SKM-1 (cell line): ENCODE measurements around the gene ITGAL.
"Not testable (repeated sequence)": the region's sequence is repeated elsewhere in the genome, so short reads cannot be mapped to it uniquely, and the experiment has no call there.

Source experiments
- DNase-seq: peaks from one replicate; lab custom pipeline; 2025; ENCODE audit not compliant: unreplicated experiment; lab: John Stamatoyannopoulos, UW

The ITGAL gene

GRCh38 chr16:30457743-30458560 lies 14.6 kb upstream of the ITGAL start:
- no peak for DNase-seq

- peak; percentile 97 for DNase-seq
Observed at GRCh38 chr16:30458561-30459394, 13.8 kb upstream of the ITGAL start.

GRCh38 chr16:30459456-30459855 lies 13.1 kb upstream of the ITGAL start:
- DNase-seq = no peak

GRCh38 chr16:30461426-30461825 lies 11.1 kb upstream of the ITGAL start:
- DNase-seq = not testable (repeated sequence)

GRCh38 chr16:30464078-30464477 lies 8.5 kb upstream of the ITGAL start:
- DNase-seq = no peak

GRCh38 chr16:30470170-30470512 lies 2.4 kb upstream of the ITGAL start:
- DNase-seq = no peak

GRCh38 chr16:30470632-30470995 lies 1.9 kb upstream of the ITGAL start:
- DNase-seq = no peak

- DNase-seq = peak; percentile 36
Observed at GRCh38 chr16:30473231-30474073, 910 bp downstream of the ITGAL start.

GRCh38 chr16:30474074-30474452 lies 1.5 kb downstream of the ITGAL start:
- no peak for DNase-seq

- no peak for DNase-seq
Observed at GRCh38 chr16:30474684-30475083, 2.1 kb downstream of the ITGAL start.

GRCh38 chr16:30476991-30477390 lies 4.4 kb downstream of the ITGAL start:
- DNase-seq = no peak

- DNase-seq = not testable (repeated sequence)
Observed at GRCh38 chr16:30477773-30478172, 5.2 kb downstream of the ITGAL start.

GRCh38 chr16:30478766-30479478 lies 6.4 kb downstream of the ITGAL start:
- no peak for DNase-seq

GRCh38 chr16:30481381-30481780 lies 8.8 kb downstream of the ITGAL start:
- DNase-seq = no peak

- DNase-seq = no peak
Observed at GRCh38 chr16:30482366-30482765, 9.8 kb downstream of the ITGAL start.

GRCh38 chr16:30484887-30485286 lies 12.3 kb downstream of the ITGAL start:
- no peak for DNase-seq

- no peak for DNase-seq
Observed at GRCh38 chr16:30485818-30486436, 13.4 kb downstream of the ITGAL start.

GRCh38 chr16:30488764-30489605 lies 16.4 kb downstream of the ITGAL start:
- no peak for DNase-seq

- DNase-seq = no peak
Observed at GRCh38 chr16:30490210-30490609, 17.7 kb downstream of the ITGAL start.
